GM23248 (cell line): ENCODE data around the gene NLRC4.

Experiments used
- EZH2 ChIP-seq: fragments of 200-600 bp; sonication (generic); IDR thresholded peaks from 2 replicates; pipeline ENCODE4 v1.6.1; 2018; ENCODE audit warnings: antibody characterized with exemption, mild to moderate bottlenecking; ENCODE audit not compliant: insufficient read depth, poor library complexity, severe bottlenecking
- EZH2phosphoT487 ChIP-seq: fragments of 200-600 bp; sonication (generic); IDR thresholded peaks from 2 replicates; pipeline ENCODE4 v1.6.1; 2018; ENCODE audit warnings: antibody characterized with exemption, moderate library complexity, mild to moderate bottlenecking, low read depth; ENCODE audit not compliant: insufficient read depth

GRCh38 chr2:32277674-32278477, 13.2 kb upstream of the NLRC4 start, which contains the start of gene YIPF4:
- TF ChIP-seq EZH2phosphoT487: no peak
- TF ChIP-seq EZH2: no peak
